ENCODE data around the gene TAAR5.
"Not testable (repeated sequence)": the region's sequence is repeated elsewhere in the genome, so short reads cannot be mapped to it uniquely, and the experiment has no call there.

Gene TAAR5

GRCh38 chr6:132614554-132614953 is 25.0 kb upstream of the TAAR5 start:
- TF ChIP-seq FOXP2 (optimal IDR thresholded peaks at IDR 0.05; ENCODE audit: control extremely low read depth, extremely low read length, insufficient read depth) (no peak), POLR2AphosphoS5 (IDR thresholded peaks at IDR 0.05; ENCODE audit: borderline replicate concordance, low read depth, low read length) (no peak), EZH2 (IDR thresholded peaks at IDR 0.05) (no peak)
- no peak overlapping the region for H3K4me3 ChIP-seq
- H3K9me3 ChIP-seq (ENCODE audit: low read depth, low read length): no peaks in the 10 kb centered on the region
- no peak for DNase-seq (ENCODE audit: low read depth, low spot score)
- no peaks in the 10 kb centered on the region for H3K36me3 ChIP-seq (ENCODE audit: insufficient read depth, low read length)
- H3K27ac ChIP-seq: no peak overlapping the region
- no peak overlapping the region for H3K9ac ChIP-seq (ENCODE audit: insufficient read length)

DNA sequence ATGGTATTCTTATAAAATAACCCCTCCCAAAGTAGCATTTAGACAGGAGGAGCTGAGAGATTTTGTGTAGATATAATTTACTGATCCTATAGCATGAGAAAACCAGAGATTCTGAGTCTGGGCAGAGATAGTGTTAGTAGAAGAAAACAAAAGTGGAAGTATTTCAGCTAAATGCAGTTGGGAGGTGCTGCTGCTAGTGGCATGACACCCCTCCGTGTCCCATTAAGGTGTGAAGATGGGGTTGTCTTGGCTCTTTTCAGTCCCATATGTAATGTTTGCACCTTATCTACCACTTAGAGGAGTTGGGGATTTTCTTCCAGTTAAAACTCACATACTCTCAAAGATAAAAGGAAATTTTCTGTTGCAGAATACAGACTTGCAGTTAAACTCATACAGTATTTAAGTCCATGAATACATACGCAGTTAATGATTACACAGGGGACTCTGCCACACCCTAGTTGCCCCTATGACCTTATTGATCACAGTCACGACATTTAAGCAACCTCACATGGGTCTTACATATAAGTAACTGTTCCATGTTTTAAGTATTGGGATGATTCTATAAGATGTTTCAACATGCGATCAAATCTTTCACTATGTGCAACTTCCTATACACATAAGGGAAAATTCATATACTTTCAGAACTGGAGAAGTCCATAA is 23.0 kb upstream of the TAAR5 start:
- no peak for DNase-seq (ENCODE audit: low read depth, low spot score)
- Histone ChIP-seq H3K27ac (no peak overlapping the region), H3K4me3 (no peak overlapping the region), H3K36me3 (ENCODE audit: insufficient read depth, low read length) (no peaks in the 10 kb centered on the region), H3K9ac (ENCODE audit: insufficient read length) (no peak overlapping the region), H3K9me3 (ENCODE audit: low read depth, low read length) (no peaks in the 10 kb centered on the region)
- no peak for TF ChIP-seq FOXP2 (optimal IDR thresholded peaks at IDR 0.05; ENCODE audit: control extremely low read depth, extremely low read length, insufficient read depth)
- no peak for TF ChIP-seq EZH2 (IDR thresholded peaks at IDR 0.05)

DNA sequence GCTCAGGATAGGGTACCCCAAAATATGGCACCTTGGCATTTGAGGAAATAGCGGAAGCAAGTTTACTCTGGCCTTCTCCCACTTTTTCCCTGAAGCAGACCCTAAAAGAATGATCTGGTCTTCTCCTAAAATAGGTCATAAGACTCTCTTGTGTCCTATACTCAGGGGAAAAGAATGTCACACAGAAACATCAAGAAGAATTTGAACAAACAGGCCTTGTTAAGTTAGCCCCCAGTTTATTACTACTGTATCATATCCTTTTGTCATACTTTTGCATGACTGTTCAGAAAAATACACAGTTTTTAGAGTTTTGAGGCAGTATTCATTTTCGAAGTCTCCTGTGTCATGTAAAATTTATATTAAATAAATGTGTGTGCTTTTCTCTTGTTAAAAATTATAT is 22.1 kb upstream of the TAAR5 start:
- no peak for TF ChIP-seq FOXP2 (optimal IDR thresholded peaks at IDR 0.05; ENCODE audit: control extremely low read depth, extremely low read length, insufficient read depth)
- TF ChIP-seq EZH2 (IDR thresholded peaks at IDR 0.05): no peak
- TF ChIP-seq POLR2AphosphoS5 (IDR thresholded peaks at IDR 0.05; ENCODE audit: borderline replicate concordance, low read depth, low read length): no peak

DNA sequence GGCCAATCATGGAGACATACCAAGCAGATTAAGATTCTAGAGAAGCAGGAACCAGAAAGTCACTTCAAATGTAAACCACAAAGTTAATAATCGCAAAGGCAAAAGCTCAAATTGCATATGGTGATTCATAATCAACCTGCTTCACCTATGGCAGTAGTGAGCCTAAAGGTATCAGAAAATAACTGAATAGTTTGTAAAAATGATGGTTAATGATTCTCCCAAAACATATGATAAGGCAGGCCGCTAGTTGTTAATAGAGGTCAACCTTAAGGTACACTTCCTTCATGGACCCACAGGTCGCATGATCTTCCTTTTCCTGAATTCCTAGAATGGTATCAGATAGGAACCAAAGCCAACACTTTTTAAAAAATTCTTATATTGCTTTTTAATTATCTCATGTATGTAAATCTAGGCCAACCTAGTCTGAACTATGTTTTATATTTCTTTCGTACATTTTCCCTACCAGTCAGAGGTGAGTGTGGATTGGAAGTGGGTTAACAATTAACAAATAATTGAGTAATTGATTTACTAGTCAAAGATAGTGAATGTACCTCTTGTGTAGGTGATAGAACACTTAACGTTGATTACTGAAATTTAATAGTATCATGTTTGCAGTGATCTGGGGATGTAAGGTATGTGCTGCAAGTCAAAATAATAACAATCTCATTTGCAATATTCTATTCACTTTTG is 18.1 kb upstream of the TAAR5 start:
- H3K4me3 ChIP-seq: no peak overlapping the region

More for the DNA sequence above, 22.1 kb upstream of the TAAR5 start:
- Histone ChIP-seq H3K9me3 (ENCODE audit: low read depth, low read length) (no peaks in the 10 kb centered on the region), H3K36me3 (ENCODE audit: insufficient read depth, low read length) (no peaks in the 10 kb centered on the region), H3K4me3 (no peak overlapping the region), H3K27ac (no peak overlapping the region), H3K9ac (ENCODE audit: insufficient read length) (no peak overlapping the region)
- DNase-seq (ENCODE audit: low read depth, low spot score): no peak

DNA sequence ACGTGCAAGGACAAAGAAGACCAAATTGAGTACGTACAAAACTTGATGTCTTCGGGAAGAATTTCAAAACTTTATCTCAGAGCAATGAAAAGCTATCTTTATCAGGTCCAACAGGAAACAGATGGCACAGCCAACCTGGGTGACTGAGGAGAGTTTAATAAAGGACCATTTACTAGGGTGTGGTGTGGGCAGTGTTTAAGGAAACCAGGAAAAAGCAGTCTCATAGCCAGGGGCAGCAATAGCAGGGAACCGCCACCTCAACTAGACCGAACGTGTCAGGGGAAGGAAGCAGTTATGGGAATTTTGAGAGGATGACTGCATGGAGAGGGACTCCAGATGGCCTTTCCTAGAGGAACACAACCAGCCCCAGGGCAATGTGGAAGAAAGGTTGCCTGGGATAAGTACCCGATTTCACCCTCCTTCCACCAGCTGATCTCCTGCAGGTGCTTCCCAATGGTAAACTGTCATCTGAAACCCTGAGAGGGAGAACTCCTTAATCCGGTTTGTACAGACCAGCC is 15.2 kb upstream of the TAAR5 start:
- DNase-seq (ENCODE audit: low read depth, low spot score): no peak
- Histone ChIP-seq H3K9me3 (ENCODE audit: low read depth, low read length) (no peaks in the 10 kb centered on the region), H3K4me3 (no peak overlapping the region), H3K27ac (no peak overlapping the region), H3K36me3 (ENCODE audit: insufficient read depth, low read length) (no peaks in the 10 kb centered on the region), H3K9ac (ENCODE audit: insufficient read length) (no peak overlapping the region)
- no peak for TF ChIP-seq FOXP2 (optimal IDR thresholded peaks at IDR 0.05; ENCODE audit: control extremely low read depth, extremely low read length, insufficient read depth)
- no peak for TF ChIP-seq EZH2 (IDR thresholded peaks at IDR 0.05)
- no peak for TF ChIP-seq POLR2AphosphoS5 (IDR thresholded peaks at IDR 0.05; ENCODE audit: borderline replicate concordance, low read depth, low read length)

More for the DNA sequence above, 18.1 kb upstream of the TAAR5 start:
- no peak overlapping the region for H3K9ac ChIP-seq (ENCODE audit: insufficient read length)
- no peaks in the 10 kb centered on the region for H3K9me3 ChIP-seq (ENCODE audit: low read depth, low read length)
- no peak overlapping the region for H3K27ac ChIP-seq
- DNase-seq (ENCODE audit: low read depth, low spot score): no peak
- H3K36me3 ChIP-seq (ENCODE audit: insufficient read depth, low read length): no peaks in the 10 kb centered on the region
- TF ChIP-seq POLR2AphosphoS5 (IDR thresholded peaks at IDR 0.05; ENCODE audit: borderline replicate concordance, low read depth, low read length) (no peak), EZH2 (IDR thresholded peaks at IDR 0.05) (no peak), FOXP2 (optimal IDR thresholded peaks at IDR 0.05; ENCODE audit: control extremely low read depth, extremely low read length, insufficient read depth) (no peak)

DNA sequence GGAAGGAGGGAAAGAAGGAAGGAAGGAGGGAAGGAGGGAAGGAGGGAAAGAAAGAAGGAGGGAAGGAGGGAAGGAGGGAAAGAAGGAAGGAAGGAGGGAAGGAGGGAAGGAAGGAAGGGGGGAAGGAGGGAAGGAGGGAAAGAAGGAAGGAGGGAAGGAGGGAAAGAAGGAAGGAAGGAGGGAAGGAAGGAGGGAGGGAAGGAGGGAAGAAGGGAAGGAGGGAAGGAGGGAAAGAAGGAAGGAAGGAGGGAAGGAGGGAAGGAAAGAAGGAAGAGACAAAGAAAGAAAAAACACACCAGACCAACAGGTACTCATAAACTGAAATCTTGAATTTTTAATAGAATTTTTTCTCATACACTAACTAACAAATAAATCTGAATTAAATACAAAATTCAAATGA is 11.4 kb upstream of the TAAR5 start:
- H3K9ac ChIP-seq (ENCODE audit: insufficient read length); DNase-seq (ENCODE audit: low read depth, low spot score); H3K27ac ChIP-seq; H3K9me3 ChIP-seq (ENCODE audit: low read depth, low read length); H3K4me3 ChIP-seq; H3K36me3 ChIP-seq (ENCODE audit: insufficient read depth, low read length): not testable (repeated sequence)

DNA sequence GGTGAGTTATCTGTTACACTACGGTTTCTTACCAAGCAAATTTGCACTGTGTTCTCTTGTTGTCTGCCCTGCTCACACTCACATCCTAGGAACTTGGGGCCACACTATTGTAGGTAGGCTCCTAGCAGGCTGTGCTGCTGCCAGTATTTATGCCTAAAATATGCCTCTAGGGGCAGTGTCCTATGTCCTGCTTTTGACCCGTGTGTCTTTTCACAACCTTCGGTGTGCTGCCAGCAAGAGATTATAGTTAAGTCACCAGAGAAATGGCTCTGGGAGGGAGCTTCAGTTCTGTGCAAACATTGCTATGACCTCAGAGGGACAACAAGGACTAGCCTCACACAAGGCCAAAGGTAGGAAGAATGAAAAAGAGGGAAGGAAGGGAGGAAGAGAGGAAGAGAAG is 8.9 kb upstream of the TAAR5 start:
- H3K36me3 ChIP-seq (ENCODE audit: insufficient read depth, low read length): no peaks in the 10 kb centered on the region
- H3K9me3 ChIP-seq (ENCODE audit: low read depth, low read length): no peaks in the 10 kb centered on the region
- H3K27ac ChIP-seq: no peak overlapping the region
- DNase-seq (ENCODE audit: low read depth, low spot score): no peak
- no peak overlapping the region for H3K4me3 ChIP-seq
- TF ChIP-seq POLR2AphosphoS5 (IDR thresholded peaks at IDR 0.05; ENCODE audit: borderline replicate concordance, low read depth, low read length): no peak
- TF ChIP-seq EZH2 (IDR thresholded peaks at IDR 0.05): no peak
- no peak overlapping the region for H3K9ac ChIP-seq (ENCODE audit: insufficient read length)

DNA sequence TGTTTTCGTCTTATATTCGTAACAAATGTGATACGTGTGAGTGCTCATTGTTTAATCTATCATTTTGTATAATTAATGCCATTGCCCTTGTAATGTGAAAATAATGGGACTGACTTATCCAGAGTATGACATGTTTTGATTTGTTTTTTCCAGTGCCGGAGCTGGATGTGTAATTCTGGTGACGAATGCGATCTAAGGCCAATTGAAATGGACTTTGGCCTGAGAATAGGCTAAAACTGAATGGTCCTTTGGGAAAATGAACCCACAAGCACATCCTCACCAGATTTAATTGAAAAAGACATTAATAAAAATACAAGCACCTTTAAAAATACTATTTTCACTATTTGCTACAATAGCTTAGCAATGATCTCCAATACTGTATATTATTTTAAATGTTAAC is 6.7 kb upstream of the TAAR5 start:
- DNase-seq (ENCODE audit: low read depth, low spot score): no peak
- Histone ChIP-seq H3K36me3 (ENCODE audit: insufficient read depth, low read length) (no peaks in the 10 kb centered on the region), H3K4me3 (no peak overlapping the region), H3K9me3 (ENCODE audit: low read depth, low read length) (no peaks in the 10 kb centered on the region), H3K9ac (ENCODE audit: insufficient read length) (no peak overlapping the region), H3K27ac (no peak overlapping the region)
- TF ChIP-seq POLR2AphosphoS5 (IDR thresholded peaks at IDR 0.05; ENCODE audit: borderline replicate concordance, low read depth, low read length): no peak
- TF ChIP-seq EZH2 (IDR thresholded peaks at IDR 0.05): no peak
- no peak for TF ChIP-seq FOXP2 (optimal IDR thresholded peaks at IDR 0.05; ENCODE audit: control extremely low read depth, extremely low read length, insufficient read depth)

DNA sequence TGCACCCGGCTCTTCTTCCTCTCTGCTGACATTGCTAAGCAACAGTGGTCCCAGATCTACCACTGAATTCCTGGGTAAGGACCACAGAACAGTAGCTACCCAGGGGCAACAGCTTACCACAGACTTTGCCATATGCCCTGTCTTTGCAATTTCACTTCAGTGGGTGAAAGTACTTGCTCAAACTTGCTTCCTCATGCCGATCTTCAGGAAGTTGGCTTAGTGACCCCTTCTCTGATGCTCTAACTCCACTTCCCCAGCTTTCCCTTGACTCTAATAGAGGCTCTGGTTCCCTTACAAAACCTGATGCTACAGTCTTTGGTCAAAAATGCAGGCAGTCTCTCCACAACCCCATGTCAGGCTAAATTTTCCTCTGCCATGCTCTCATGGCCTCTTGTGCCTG is 3.3 kb upstream of the TAAR5 start:
- Histone ChIP-seq H3K9ac (ENCODE audit: insufficient read length) (no peak overlapping the region), H3K36me3 (ENCODE audit: insufficient read depth, low read length) (no peaks in the 10 kb centered on the region)

More for the DNA sequence above, 3.3 kb upstream of the TAAR5 start:
- Histone ChIP-seq H3K27ac (no peak overlapping the region), H3K4me3 (no peak overlapping the region), H3K9me3 (ENCODE audit: low read depth, low read length) (no peaks in the 10 kb centered on the region)
- no peak for DNase-seq (ENCODE audit: low read depth, low spot score)
- TF ChIP-seq EZH2 (IDR thresholded peaks at IDR 0.05) (no peak), FOXP2 (optimal IDR thresholded peaks at IDR 0.05; ENCODE audit: control extremely low read depth, extremely low read length, insufficient read depth) (no peak), POLR2AphosphoS5 (IDR thresholded peaks at IDR 0.05; ENCODE audit: borderline replicate concordance, low read depth, low read length) (no peak)

All from SK-N-MC (cell line).